Vagina (tissue), 2 donors: ENCODE data around the gene CACNG1. TPM values are rescaled to one million over a fixed set of nuclear protein-coding genes. Genes with fewer than 3 reads are reported as not detected.

ENCODE experiments used
- DNase-seq, 2 donors: peaks; one replicate each; pipeline ENCODE4 v3.0.0-alpha.2; 2017; ENCODE audit errors: extremely low spot score in 2 of 2
- H3K27ac ChIP-seq: fragments of 200-600 bp; sonication (generic); one replicate; pipeline ENCODE4 v1.5.1; 2019
- H3K27me3 ChIP-seq: fragments of 200-600 bp; sonication (generic); one replicate; pipeline ENCODE4 v1.5.1; 2019
- H3K36me3 ChIP-seq, 2 donors: fragments of 200-600 bp; sonication (generic); one replicate each; pipeline ENCODE4 v1.5.1; 2017 to 2019
- H3K4me1 ChIP-seq: fragments of 200-600 bp; sonication (generic); one replicate; pipeline ENCODE4 v1.5.1; 2019
- H3K4me3 ChIP-seq, 2 donors: fragments of 200-600 bp; sonication (generic); 1 replicate in 1 of 2; 2 replicates in 1 of 2; pipeline ENCODE4 v1.5.1; 2016 to 2019
- H3K9me3 ChIP-seq: fragments of 200-600 bp; sonication (generic); one replicate; pipeline ENCODE4 v1.5.1; 2019
- POLR2A ChIP-seq, 2 donors: fragments of 450-650 bp; IDR thresholded peaks; one replicate each; pipeline ENCODE4 v1.6.1; 2017; ENCODE audit warnings: antibody characterized with exemption in 2 of 2, mild to moderate bottlenecking in 2 of 2, moderate library complexity in 2 of 2
- POLR2AphosphoS5 ChIP-seq, 2 donors: sonication (generic); formaldehyde crosslinking; IDR thresholded peaks; one replicate each; pipeline ENCODE4 v1.9.0; 2017; ENCODE audit warnings: antibody characterized with exemption in 2 of 2, mild to moderate bottlenecking in 2 of 2, low read depth in 1 of 2; ENCODE audit not compliant: insufficient read depth in 1 of 2
- intact Hi-C: fragments of 100-400 bp; cut with DNase I; formaldehyde crosslinking; loops from one replicate; pipeline ENCODE4 v1.15.1; 2023
- total RNA-seq: library from RNA; depleted of rRNA; stranded (reverse); fragments of >200 nt; gene quantifications from one replicate; pipeline ENCODE4 v1.2.3, GENCODE V29; 2016
- TF ChIP-seq, protein P1 (sequence below), 3 experiments: fragments of 450-650 bp in 2 of 3; fragments of 200-600 bp in 1 of 3; sonication (generic) in 1 of 3; IDR thresholded peaks; one replicate each; pipeline ENCODE4 v1.5.1; 2017 to 2019; ENCODE audit warnings: antibody characterized with exemption in 3 of 3, mild to moderate bottlenecking in 2 of 3, moderate library complexity in 2 of 3

The CACNG1 gene
- total RNA-seq, 1 donor from 2014 or later, result not detected

DNA sequence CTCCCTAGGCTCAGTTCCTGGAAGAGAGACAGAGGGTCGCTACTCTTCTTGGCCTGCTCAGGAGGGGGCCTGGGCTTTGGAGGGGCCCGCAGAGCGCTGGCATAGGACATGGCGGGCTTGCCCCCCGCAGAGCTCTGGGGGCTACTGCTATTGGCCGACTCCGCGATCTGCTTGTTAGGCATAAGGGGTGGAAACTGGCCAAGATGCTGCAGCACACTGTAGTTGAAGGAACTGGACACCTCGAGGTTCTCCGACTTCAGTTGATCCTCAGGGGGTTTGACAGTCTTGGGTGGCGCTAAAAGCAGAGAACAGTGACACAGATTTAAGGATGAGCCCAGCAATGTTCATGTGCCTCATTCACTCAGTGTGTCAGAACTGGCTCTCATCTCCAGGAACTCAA is 33.9 kb downstream of the CACNG1 start:
- TF ChIP-seq POLR2AphosphoS5 (IDR thresholded peaks at IDR 0.05; ENCODE audit: insufficient read depth in 1 of 2, low read depth in 1 of 2) (no peak), POLR2A (IDR thresholded peaks at IDR 0.05) (no peak)
- TF ChIP-seq, protein P1, sequence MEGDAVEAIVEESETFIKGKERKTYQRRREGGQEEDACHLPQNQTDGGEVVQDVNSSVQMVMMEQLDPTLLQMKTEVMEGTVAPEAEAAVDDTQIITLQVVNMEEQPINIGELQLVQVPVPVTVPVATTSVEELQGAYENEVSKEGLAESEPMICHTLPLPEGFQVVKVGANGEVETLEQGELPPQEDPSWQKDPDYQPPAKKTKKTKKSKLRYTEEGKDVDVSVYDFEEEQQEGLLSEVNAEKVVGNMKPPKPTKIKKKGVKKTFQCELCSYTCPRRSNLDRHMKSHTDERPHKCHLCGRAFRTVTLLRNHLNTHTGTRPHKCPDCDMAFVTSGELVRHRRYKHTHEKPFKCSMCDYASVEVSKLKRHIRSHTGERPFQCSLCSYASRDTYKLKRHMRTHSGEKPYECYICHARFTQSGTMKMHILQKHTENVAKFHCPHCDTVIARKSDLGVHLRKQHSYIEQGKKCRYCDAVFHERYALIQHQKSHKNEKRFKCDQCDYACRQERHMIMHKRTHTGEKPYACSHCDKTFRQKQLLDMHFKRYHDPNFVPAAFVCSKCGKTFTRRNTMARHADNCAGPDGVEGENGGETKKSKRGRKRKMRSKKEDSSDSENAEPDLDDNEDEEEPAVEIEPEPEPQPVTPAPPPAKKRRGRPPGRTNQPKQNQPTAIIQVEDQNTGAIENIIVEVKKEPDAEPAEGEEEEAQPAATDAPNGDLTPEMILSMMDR (IDR thresholded peaks at IDR 0.05), result no peak
- Histone ChIP-seq H3K4me3 (no peak overlapping the region), H3K36me3 (peaks cover 0 to 6% of the 10 kb centered on the region in 2 donors), H3K27ac (no peak overlapping the region), H3K4me1 (no peaks in the 10 kb centered on the region), H3K27me3 (no peaks in the 10 kb centered on the region), H3K9me3 (no peaks in the 10 kb centered on the region)
- intact Hi-C loops, result no loop called here
- no peak for DNase-seq

DNA sequence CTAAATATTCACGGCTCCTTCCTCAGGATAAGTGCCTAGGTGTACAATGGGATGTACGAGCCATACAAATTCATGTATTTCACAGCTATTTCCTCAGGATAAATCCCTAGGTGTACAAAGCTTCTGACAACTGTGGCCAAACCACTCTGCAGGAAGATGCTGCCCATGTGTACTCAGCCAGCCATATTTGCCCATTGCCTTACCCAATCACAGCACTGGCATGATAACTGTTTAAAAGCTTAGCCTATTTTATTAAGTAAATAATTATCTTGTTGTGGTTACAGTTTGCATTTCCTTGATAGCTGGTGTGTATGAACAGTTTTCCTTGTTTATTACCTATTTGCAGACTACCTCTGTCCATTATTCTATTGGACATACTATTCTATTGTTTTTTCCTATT is 35.1 kb downstream of the CACNG1 start:
- Histone ChIP-seq H3K4me3 (no peak overlapping the region), H3K27ac (no peak overlapping the region), H3K4me1 (no peaks in the 10 kb centered on the region), H3K36me3 (peaks cover 0 to 9% of the 10 kb centered on the region in 2 donors), H3K27me3 (no peaks in the 10 kb centered on the region), H3K9me3 (no peaks in the 10 kb centered on the region)
- intact Hi-C loops, result no loop called here
- TF ChIP-seq POLR2AphosphoS5 (IDR thresholded peaks at IDR 0.05; ENCODE audit: insufficient read depth in 1 of 2, low read depth in 1 of 2) (no peak), POLR2A (IDR thresholded peaks at IDR 0.05) (no peak)
- no peak for DNase-seq

DNA sequence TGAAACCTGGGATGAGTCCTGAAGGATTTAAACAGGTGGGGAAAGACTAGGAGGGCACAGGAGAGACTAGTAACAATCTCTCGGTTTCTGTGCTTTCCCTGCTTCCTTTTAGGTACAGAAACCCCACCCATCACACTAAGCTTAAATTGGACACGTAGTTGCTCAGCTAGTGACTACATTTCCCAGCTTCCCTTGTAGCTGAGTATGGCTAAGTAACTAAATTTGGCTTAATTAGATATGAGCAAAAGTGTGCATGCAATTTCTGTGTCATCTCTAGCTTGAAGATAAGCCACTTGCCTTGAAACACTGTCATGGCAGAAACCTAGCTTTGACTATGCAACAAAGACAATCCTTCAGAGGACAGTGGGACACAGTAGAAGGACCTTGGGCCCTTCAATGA is 36.5 kb downstream of the CACNG1 start:
- peaks cover 0 to 15% of the 10 kb centered on the region in 2 donors for H3K36me3 ChIP-seq
- DNase-seq, result no peak
- intact Hi-C loops, result no loop called here

DNA sequence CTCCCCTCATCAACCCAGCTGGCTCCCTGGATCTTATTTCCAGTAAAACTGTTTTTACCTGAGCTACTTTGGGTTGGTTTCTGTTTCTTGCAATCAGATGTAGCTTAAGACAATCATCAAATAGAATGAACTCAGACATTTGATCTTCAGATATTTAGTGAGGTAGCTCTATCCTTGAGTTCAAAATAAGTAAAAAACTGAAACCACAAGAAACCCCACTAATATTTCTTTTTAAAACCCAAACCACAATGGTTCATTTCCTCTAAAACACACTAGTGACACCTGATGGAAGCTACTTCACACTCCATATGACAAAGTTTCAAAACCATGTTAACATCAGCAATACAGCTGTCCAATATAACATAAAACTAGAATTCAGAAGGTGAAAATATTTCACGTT is 37.8 kb downstream of the CACNG1 start:
- Histone ChIP-seq H3K4me3 (no peak overlapping the region), H3K4me1 (no peaks in the 10 kb centered on the region), H3K27ac (no peak overlapping the region), H3K9me3 (no peaks in the 10 kb centered on the region), H3K27me3 (no peaks in the 10 kb centered on the region), H3K36me3 (peaks cover 0 to 25% of the 10 kb centered on the region in 2 donors)
- DNase-seq, result no peak
- TF ChIP-seq, protein P1 (IDR thresholded peaks at IDR 0.05), result no peak
- TF ChIP-seq POLR2A (IDR thresholded peaks at IDR 0.05) (no peak), POLR2AphosphoS5 (IDR thresholded peaks at IDR 0.05; ENCODE audit: insufficient read depth in 1 of 2, low read depth in 1 of 2) (no peak)
- intact Hi-C loops, result no loop called here

More for the DNA sequence above, 36.5 kb downstream of the CACNG1 start:
- H3K27me3 ChIP-seq, result no peaks in the 10 kb centered on the region
- no peak overlapping the region for H3K27ac ChIP-seq
- TF ChIP-seq, protein P1 (IDR thresholded peaks at IDR 0.05), result no peak
- TF ChIP-seq POLR2A (IDR thresholded peaks at IDR 0.05) (no peak), POLR2AphosphoS5 (IDR thresholded peaks at IDR 0.05; ENCODE audit: insufficient read depth in 1 of 2, low read depth in 1 of 2) (no peak)
- H3K9me3 ChIP-seq, result no peaks in the 10 kb centered on the region
- H3K4me3 ChIP-seq, result no peak overlapping the region
- H3K4me1 ChIP-seq, result no peaks in the 10 kb centered on the region

DNA sequence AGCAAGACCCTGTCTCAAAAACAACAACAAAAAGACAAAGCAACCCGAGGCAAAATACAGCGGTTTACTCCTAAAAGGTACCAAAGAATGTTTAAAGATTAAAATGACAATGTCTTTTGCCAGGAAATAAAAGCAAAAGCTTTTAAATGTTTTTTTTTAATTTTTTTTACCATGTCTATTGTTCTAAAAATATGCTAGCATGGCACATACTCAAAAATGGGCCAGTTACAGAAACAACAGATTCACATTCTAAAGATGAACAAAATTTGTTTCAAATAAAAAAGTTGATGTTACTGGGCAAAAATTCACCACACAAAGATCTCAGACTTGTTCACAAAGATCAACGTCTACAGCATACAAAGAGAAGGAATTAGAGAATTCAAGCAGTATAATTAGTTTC is 41.1 kb downstream of the CACNG1 start:
- H3K4me3 ChIP-seq, result no peak overlapping the region
- DNase-seq, result no peak
- intact Hi-C loops, result no loop called here
- no peak overlapping the region for H3K27ac ChIP-seq
- H3K4me1 ChIP-seq, result no peaks in the 10 kb centered on the region
- TF ChIP-seq POLR2AphosphoS5 (IDR thresholded peaks at IDR 0.05; ENCODE audit: insufficient read depth in 1 of 2, low read depth in 1 of 2) (no peak), POLR2A (IDR thresholded peaks at IDR 0.05) (no peak)
- TF ChIP-seq, protein P1 (IDR thresholded peaks at IDR 0.05), result no peak
- no peaks in the 10 kb centered on the region for H3K27me3 ChIP-seq
- H3K36me3 ChIP-seq, result peaks cover 0 to 19% of the 10 kb centered on the region in 2 donors
- no peaks in the 10 kb centered on the region for H3K9me3 ChIP-seq
